ENCODE data around the gene SLC51A.

The SLC51A gene

GRCh38 chr3:196215493-196216020, 777 bp upstream of the SLC51A start:
- no peak for TF ChIP-seq ZBTB7A (IDR thresholded peaks at IDR 0.05; ENCODE audit: low read depth)
- no peak for TF ChIP-seq FOXM1 (IDR thresholded peaks at IDR 0.05; ENCODE audit: borderline replicate concordance, low read depth)
- TF ChIP-seq TCF12 (IDR thresholded peaks at IDR 0.05; ENCODE audit: low read depth) = no peak
- no peak for TF ChIP-seq NFIC (IDR thresholded peaks at IDR 0.05)
- TF ChIP-seq RAD21 (IDR thresholded peaks at IDR 0.05; ENCODE audit: low read depth) = no peak
- no peak for TF ChIP-seq YY1 (IDR thresholded peaks at IDR 0.05; ENCODE audit: low read depth)
- no peak for TF ChIP-seq EGR1 (IDR thresholded peaks at IDR 0.05)
- no peak for TF ChIP-seq CEBPB (IDR thresholded peaks at IDR 0.05)
- TF ChIP-seq TEAD4 (IDR thresholded peaks at IDR 0.05) = no peak
- no peak for TF ChIP-seq MAX (IDR thresholded peaks at IDR 0.05)

GRCh38 chr3:196216681-196217211, 412 bp downstream of the SLC51A start:
- no peak for TF ChIP-seq TEAD4 (IDR thresholded peaks at IDR 0.05)
- peak; percentile 1; the same call in 1 of the 2 replicates for TF ChIP-seq ZBTB7A (IDR thresholded peaks at IDR 0.05; ENCODE audit: low read depth)
- no peak for TF ChIP-seq REST (IDR thresholded peaks at IDR 0.05; ENCODE audit: low read depth)

GRCh38 chr3:196217307-196218154, 1.2 kb downstream of the SLC51A start:
- no peak for TF ChIP-seq EP300 (IDR thresholded peaks at IDR 0.05; ENCODE audit: borderline replicate concordance)
- TF ChIP-seq ZBTB7A (IDR thresholded peaks at IDR 0.05; ENCODE audit: low read depth) = no peak
- no peak for TF ChIP-seq NFIC (IDR thresholded peaks at IDR 0.05)
- TF ChIP-seq RAD21 (IDR thresholded peaks at IDR 0.05; ENCODE audit: low read depth) = no peak
- TF ChIP-seq USF1 (IDR thresholded peaks at IDR 0.05) = no peak
- no peak for TF ChIP-seq YY1 (IDR thresholded peaks at IDR 0.05; ENCODE audit: low read depth)
- no peak for TF ChIP-seq REST (IDR thresholded peaks at IDR 0.05; ENCODE audit: low read depth)
- TF ChIP-seq FOXM1 (IDR thresholded peaks at IDR 0.05; ENCODE audit: borderline replicate concordance, low read depth) = no peak

GRCh38 chr3:196218155-196218712, 1.9 kb downstream of the SLC51A start:
- TF ChIP-seq NFIC (IDR thresholded peaks at IDR 0.05) = no peak
- no peak for TF ChIP-seq TAF1 (IDR thresholded peaks at IDR 0.05; ENCODE audit: low read depth)
- no peak for TF ChIP-seq EP300 (IDR thresholded peaks at IDR 0.05; ENCODE audit: borderline replicate concordance)
- no peak for TF ChIP-seq TCF12 (IDR thresholded peaks at IDR 0.05; ENCODE audit: low read depth)
- TF ChIP-seq USF1 (IDR thresholded peaks at IDR 0.05) = no peak
- no peak for TF ChIP-seq YY1 (IDR thresholded peaks at IDR 0.05; ENCODE audit: low read depth)

GRCh38 chr3:196219194-196219969, 3.0 kb downstream of the SLC51A start:
- 0 out of 2 replicates have a peak, but pooled peaks have one; percentile 7 for TF ChIP-seq EGR1 (IDR thresholded peaks at IDR 0.05)
- no peak for TF ChIP-seq NFIC (IDR thresholded peaks at IDR 0.05)

- TF ChIP-seq CREB1 (IDR thresholded peaks at IDR 0.05; ENCODE audit: low read depth) = no peak
- TF ChIP-seq EGR1 (IDR thresholded peaks at IDR 0.05) = no peak
- no peak for TF ChIP-seq REST (IDR thresholded peaks at IDR 0.05; ENCODE audit: low read depth)
- no peak for TF ChIP-seq FOXM1 (IDR thresholded peaks at IDR 0.05; ENCODE audit: borderline replicate concordance, low read depth)
- no peak for TF ChIP-seq TAF1 (IDR thresholded peaks at IDR 0.05; ENCODE audit: low read depth)
- no peak for TF ChIP-seq CEBPB (IDR thresholded peaks at IDR 0.05)
- TF ChIP-seq TCF12 (IDR thresholded peaks at IDR 0.05; ENCODE audit: low read depth) = no peak
- no peak for TF ChIP-seq USF1 (IDR thresholded peaks at IDR 0.05)
- no peak for TF ChIP-seq TEAD4 (IDR thresholded peaks at IDR 0.05)
- TF ChIP-seq EP300 (IDR thresholded peaks at IDR 0.05; ENCODE audit: borderline replicate concordance) = no peak
- no peak for TF ChIP-seq ZBTB7A (IDR thresholded peaks at IDR 0.05; ENCODE audit: low read depth)
- no peak for TF ChIP-seq YY1 (IDR thresholded peaks at IDR 0.05; ENCODE audit: low read depth)
- TF ChIP-seq RAD21 (IDR thresholded peaks at IDR 0.05; ENCODE audit: low read depth) = no peak
- no peak for TF ChIP-seq NFIC (IDR thresholded peaks at IDR 0.05)
- no peak for TF ChIP-seq MAX (IDR thresholded peaks at IDR 0.05)
Observed at GRCh38 chr3:196219970-196220311, 3.6 kb downstream of the SLC51A start.

Data from Ishikawa (cell line).